ENCODE results near the gene PPP1R3E.

DNA sequence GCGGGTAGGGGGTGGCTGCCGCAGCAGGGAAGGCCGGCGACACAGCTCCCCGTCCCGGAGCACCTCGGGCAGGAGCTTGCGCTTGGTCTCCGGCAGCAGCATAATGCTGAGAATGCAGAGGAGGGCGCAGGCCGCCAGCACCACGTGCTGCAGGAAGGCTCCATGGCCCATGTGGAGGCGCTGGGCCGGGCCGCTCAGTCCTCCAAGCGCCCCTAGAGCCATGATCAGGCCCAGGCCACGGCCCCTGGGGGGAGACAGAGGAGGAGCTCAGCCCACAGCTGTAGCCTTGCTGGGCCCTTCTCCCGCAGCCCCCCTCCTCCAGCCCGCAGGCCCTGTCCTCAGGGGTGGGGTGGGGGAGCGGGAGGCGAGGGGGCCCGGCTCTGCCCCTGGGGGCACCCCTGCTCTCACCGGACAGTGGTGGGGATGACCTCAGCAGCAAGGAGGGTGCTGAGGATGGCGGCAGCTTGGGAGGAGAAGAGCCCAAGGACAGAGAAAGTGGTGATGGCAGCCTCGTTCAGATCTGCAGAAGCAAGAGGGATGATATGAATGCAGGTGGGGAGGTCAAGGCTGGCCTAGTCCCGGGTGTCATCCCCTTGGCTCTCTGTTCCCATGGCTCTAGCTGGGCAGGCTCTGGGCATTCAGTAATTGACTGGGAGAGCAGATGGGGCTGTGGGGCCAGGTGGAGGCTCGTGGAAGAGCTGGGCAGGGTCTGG lies 44.2 kb upstream of the PPP1R3E start:
- TF ChIP-seq, protein P1, sequence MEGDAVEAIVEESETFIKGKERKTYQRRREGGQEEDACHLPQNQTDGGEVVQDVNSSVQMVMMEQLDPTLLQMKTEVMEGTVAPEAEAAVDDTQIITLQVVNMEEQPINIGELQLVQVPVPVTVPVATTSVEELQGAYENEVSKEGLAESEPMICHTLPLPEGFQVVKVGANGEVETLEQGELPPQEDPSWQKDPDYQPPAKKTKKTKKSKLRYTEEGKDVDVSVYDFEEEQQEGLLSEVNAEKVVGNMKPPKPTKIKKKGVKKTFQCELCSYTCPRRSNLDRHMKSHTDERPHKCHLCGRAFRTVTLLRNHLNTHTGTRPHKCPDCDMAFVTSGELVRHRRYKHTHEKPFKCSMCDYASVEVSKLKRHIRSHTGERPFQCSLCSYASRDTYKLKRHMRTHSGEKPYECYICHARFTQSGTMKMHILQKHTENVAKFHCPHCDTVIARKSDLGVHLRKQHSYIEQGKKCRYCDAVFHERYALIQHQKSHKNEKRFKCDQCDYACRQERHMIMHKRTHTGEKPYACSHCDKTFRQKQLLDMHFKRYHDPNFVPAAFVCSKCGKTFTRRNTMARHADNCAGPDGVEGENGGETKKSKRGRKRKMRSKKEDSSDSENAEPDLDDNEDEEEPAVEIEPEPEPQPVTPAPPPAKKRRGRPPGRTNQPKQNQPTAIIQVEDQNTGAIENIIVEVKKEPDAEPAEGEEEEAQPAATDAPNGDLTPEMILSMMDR (IDR thresholded peaks at IDR 0.05), result no peak
- TF ChIP-seq EP300 (IDR thresholded peaks at IDR 0.05) (no peak), POLR2A (IDR thresholded peaks at IDR 0.05) (no peak), POLR2AphosphoS5 (IDR thresholded peaks at IDR 0.05) (no peak)
